ENCODE results near the gene CSF1. TPM values are rescaled to one million over a fixed set of nuclear protein-coding genes. Genes with fewer than 3 reads are reported as not detected.
"Not testable (repeated sequence)": the region's sequence is repeated elsewhere in the genome, so short reads cannot be mapped to it uniquely, and the experiment has no call there.

Gene CSF1
- total and polyA plus RNA-seq, 2 of the 13 experiments (the other 11 are each of a cell fraction or from before 2014, with no cell fraction given) = 4.6 to 13.3 TPM

- TF ChIP-seq, protein P1, sequence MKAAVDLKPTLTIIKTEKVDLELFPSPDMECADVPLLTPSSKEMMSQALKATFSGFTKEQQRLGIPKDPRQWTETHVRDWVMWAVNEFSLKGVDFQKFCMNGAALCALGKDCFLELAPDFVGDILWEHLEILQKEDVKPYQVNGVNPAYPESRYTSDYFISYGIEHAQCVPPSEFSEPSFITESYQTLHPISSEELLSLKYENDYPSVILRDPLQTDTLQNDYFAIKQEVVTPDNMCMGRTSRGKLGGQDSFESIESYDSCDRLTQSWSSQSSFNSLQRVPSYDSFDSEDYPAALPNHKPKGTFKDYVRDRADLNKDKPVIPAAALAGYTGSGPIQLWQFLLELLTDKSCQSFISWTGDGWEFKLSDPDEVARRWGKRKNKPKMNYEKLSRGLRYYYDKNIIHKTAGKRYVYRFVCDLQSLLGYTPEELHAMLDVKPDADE (CRISPR knock-in tag; IDR thresholded peaks at IDR 0.05) = no peak
Measured at GRCh38 chr1:109877776-109878175, 32.9 kb upstream of the CSF1 start (continued).

- ChIA-PET POLR2A (no interaction called here), CTCF (ENCODE audit: low intra/inter-chr PET ratio, low total read pairs) (no interaction called here)
- Histone ChIP-seq H3K4me2 (ENCODE audit: low read depth, low read length) (0 out of 2 replicates have a peak overlapping the region, but pooled peaks have one; percentile 10), H3K27ac (ENCODE audit: extremely low read length, insufficient read depth, low read length) (no peak overlapping the region), H3K4me3 (replicated peaks in 1 of 3; ENCODE audit: insufficient read depth in 1 of 3, low read depth in 2 of 3, low read length in 3 of 3) (no peak overlapping the region), H3K27me3 (ENCODE audit: control insufficient read depth in 1 of 2, insufficient read depth in 2 of 2, low read length in 2 of 2) (no peaks in the 10 kb centered on the region; a peak in 1 of 5 replicates), H3K4me1 (ENCODE audit: insufficient read depth, low read length) (peaks cover 88% of the 10 kb centered on the region), H3K9me3 (ENCODE audit: low read length) (no peaks in the 10 kb centered on the region), H3K79me2 (ENCODE audit: insufficient read depth, low read length) (no peaks in the 10 kb centered on the region), H3K9ac (ENCODE audit: insufficient read depth, low read depth, low read length) (no peak overlapping the region), H2AFZ (ENCODE audit: low read length) (no peak overlapping the region), H3K36me3 (replicated peaks in 1 of 2; ENCODE audit: control insufficient read depth in 1 of 2, insufficient read depth in 2 of 2, low read length in 2 of 2) (no peaks in the 10 kb centered on the region), H4K20me1 (ENCODE audit: insufficient read depth, low read length) (no peaks in the 10 kb centered on the region)
- in situ Hi-C loops (cut with HindIII; ENCODE audit: extremely low pct_ligation_motif_present, low pct_unique_long_range_greater_than_20kb) = no loop called here
- BruUV-seq (replicated peaks) = no TSS peak
- ATAC-seq = no peak
- 21% methylated on average over 7 of the region's 8 CpGs for WGBS (ENCODE audit: low lambda C conversion rate)
- intact Hi-C loops (cut with micrococcal nuclease; ENCODE audit: unreplicated experiment) = no loop called here
- no peak for FAIRE-seq
- DNase-seq (ENCODE audit: low spot score) = no peak
- TF ChIP-seq ZNF619 (CRISPR knock-in tag; IDR thresholded peaks at IDR 0.05) (no peak), ZNF891 (CRISPR knock-in tag; IDR thresholded peaks at IDR 0.05) (no peak)
Measured at GRCh38 chr1:109878531-109879104, 32.0 kb upstream of the CSF1 start.

DNA sequence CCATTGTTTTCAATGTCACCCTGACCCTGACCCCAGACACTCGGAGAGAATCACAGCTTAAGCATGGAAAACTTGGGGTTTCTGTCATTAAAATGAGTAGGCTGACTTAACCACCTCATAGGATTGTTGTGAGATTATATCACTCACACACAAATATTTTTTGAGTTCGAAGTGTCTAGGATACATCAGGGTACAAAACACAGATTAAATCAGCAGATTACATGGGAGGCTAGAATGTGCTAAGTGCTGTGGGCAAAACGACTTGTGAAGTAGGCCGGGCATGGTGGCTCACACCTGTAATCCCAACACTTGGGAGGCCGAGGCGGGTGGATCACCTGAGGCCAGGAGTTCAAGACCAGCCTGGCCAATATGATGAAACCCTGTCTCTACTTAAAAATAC is 31.3 kb upstream of the CSF1 start:
- H2AFZ ChIP-seq (ENCODE audit: low read length); H3K9me3 ChIP-seq (ENCODE audit: low read length); H3K79me2 ChIP-seq (ENCODE audit: insufficient read depth, low read length); POLR2A ChIA-PET; BruUV-seq (replicated peaks); H3K4me3 ChIP-seq (replicated peaks in 1 of 3; ENCODE audit: insufficient read depth in 1 of 3, low read depth in 2 of 3, low read length in 3 of 3); FAIRE-seq; DNase-seq (ENCODE audit: low spot score); H3K27ac ChIP-seq (ENCODE audit: extremely low read length, insufficient read depth, low read length); H3K4me2 ChIP-seq (ENCODE audit: low read depth, low read length); in situ Hi-C loops (cut with HindIII; ENCODE audit: extremely low pct_ligation_motif_present, low pct_unique_long_range_greater_than_20kb); H4K20me1 ChIP-seq (ENCODE audit: insufficient read depth, low read length); intact Hi-C loops (cut with micrococcal nuclease; ENCODE audit: unreplicated experiment); H3K27me3 ChIP-seq (ENCODE audit: control insufficient read depth in 1 of 2, insufficient read depth in 2 of 2, low read length in 2 of 2); H3K36me3 ChIP-seq (replicated peaks in 1 of 2; ENCODE audit: control insufficient read depth in 1 of 2, insufficient read depth in 2 of 2, low read length in 2 of 2); ATAC-seq; H3K9ac ChIP-seq (ENCODE audit: insufficient read depth, low read depth, low read length); CTCF ChIA-PET (ENCODE audit: low intra/inter-chr PET ratio, low total read pairs): not testable (repeated sequence)
- WGBS (ENCODE audit: low lambda C conversion rate) = 72% methylated on average over 6 of the region's 6 CpGs
- H3K4me1 ChIP-seq (ENCODE audit: insufficient read depth, low read length) = peaks cover 88% of the 10 kb centered on the region

All from HepG2 (cell line).